CD4-positive, alpha-beta T cell treated with Interferon gamma for 1 hour (primary cell): ENCODE results near the gene LHB.
"Not testable (repeated sequence)": the region's sequence is repeated elsewhere in the genome, so short reads cannot be mapped to it uniquely, and the experiment has no call there.

Experiments used
- DNase-seq: peaks from one replicate; pipeline ENCODE4 v3.0.0-alpha.2; 2020

The LHB gene

DNA sequence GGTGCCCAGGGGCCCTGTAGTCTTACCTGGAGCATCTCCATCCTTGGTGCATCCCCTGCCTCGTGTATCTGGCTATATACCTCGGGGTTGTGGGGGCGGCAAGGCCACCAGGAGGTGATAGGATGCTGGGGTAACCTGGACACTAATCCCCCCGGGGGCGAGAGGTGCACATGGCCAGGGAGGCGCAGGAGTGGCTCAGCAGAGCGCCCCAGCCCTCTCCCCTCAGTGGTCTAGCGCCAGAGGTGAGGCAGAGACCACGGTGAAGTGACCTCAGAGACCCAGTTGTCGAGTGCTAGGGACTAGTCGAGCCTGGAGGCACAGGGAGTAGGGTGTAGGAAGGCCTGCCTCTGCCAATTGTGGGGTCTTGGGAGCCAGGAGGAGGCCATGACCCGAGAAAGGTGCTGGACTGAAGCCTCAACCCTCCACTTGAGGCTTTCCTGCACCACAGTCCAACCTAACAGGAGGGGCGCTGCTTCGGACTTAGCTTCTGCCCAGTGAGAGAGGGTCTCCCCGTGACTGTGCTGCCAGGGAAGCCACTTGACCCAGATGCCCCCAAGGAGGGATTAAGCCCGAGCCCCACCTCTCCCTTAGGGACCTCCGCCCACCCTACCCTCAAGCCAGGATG lies at the start of gene LHB:
Gene LHB, minus strand, starts transcription at position 51 of the 625 bp plus-strand sequence. Its CDS starts 10 bp downstream, at position 41.
- DNase-seq = no peak

DNA sequence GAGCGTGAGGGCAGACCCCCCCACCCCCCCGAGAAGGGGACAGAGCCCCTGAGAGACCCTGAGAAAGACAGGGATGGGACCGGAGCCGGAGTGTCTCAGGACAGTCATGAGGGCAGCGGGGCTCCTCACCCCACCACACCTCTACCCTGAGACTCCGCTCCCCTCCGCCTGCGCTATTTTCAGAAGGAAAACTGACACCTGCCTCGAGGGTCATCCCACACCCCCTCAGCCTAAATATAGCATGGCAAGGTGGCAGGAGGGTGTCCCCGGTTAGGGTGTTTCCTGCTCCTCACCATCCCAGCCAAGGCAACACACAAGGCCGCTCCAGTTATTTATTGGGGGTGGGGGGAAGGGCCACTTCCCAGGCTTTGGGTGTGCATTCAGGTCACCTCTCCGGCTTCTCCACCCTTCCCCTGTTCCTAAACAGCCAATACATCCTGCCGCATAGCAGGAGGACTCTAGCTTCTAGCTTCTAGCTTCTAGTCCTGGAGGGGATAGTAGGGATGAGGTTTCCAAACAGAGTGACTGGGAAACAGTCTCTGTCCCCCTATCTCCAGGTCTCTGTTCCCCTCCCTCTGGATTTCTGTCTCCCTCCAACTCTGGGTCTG lies 49.1 kb upstream of the LHB start:
- no peak for DNase-seq

DNA sequence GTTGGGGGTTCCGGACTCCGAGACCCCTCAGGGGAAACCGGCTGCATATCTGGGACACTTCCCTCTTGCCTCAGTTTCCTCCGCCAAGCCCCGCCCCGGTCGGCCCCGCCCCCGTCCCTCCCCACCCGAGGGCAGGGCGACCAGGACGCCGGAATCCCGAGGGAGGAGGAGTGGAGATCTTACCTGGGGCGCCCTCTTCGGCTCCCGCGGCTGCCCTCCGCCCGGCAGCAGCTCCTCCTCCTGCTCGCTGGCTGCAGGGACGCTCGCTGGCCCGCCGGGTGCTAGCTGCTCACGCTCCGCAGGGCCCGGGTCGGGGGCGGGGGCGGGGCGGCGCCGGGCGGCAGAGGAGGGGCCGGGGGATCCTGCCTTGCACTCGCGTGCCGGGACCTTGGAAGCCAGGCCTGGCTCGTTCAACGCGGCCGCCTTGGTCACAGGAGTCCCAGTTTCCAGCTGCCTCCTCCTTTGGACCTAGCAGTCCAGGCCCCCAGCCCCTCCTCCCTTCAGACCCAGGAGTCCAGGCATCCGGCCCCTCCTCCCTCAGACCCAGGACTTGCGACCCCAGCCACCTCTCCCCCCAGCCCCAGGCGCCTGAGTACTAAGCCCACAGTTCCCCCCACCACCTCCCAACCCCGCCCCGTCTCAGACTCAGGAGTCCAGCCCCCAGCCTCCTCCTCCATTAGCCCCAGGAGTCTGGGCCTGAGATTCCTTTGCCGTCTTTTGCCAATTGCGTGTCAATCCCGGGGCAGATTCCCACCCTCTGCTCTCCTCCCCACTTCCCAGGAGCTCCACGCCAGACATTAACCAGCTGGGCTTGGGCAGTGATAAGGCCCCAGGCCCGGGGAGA lies 48.1 kb upstream of the LHB start, which contains the start of gene NTF4:
Gene NTF4, minus strand, starts transcription at position 51 of the 844 bp plus-strand sequence. CDS start 2,821 bp downstream, outside the sequence.
- no peak for DNase-seq

DNA sequence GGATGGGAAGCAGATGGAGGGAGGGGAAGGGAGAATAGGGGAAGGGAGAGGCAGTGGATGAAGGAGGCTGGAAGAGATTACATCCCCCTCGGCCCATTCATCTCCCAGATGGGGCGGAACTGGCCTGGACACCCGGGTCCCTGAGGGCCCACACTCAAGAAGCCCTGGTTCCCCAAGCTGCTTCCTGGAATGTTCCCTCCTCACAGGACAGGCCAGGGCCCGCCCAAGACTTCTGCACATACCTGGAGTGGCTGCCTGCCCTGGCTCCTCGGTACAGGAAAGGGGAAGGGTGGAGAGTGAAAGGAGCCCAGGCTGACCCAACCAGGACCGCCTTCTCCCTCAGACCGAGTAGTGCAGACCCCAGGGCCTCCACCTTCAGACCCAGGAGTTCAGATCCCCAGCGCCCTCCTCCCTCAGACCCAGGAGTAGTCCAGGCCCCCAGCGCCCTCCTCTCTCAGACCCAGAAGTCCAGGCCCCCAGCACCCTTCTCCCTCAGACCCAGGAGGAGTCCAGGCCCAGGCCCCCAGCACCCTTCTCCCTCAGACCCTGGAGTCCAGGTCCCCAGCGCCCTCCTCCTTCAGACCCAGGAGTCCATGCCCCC lies 47.2 kb upstream of the LHB start:
- no peak for DNase-seq

DNA sequence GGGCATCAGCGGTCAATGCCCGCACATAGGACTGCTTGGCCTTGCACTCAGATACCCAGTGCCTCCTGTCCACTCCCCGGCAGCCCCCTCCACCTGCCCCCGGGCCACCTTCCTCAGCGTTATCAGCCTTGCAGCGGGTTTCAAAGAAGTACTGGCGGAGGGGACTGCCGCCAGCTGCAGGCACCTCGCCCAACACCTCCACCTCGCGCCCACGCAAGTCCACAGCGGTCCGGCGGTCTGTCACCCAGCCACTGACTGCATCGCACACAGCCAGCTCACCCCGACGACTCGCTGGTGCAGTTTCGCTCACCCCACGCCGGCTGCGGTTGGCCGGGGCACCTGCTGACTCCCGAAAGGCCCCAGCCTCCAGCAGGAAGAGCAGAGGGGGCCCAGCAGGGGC lies 44.6 kb upstream of the LHB start:
- DNase-seq = no peak

DNA sequence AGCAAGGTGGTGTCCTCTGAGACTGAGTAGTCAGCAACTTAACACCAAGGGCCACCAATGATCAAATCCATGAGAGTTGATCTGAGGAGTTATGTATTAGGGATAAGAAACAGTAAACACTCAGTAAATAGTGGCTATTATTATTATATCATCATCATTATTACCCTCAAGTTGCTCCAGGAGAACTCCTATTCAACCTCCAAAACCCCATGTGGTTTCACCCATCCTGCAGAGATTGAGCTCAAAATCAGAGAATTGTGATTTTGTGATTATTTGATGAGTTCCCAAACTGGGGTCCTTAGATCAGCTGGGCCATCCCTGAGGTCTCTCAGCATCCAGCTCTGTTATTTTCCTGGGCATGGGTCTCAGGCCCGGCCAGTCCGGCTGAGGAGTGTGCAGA lies 44.1 kb upstream of the LHB start:
- no peak for DNase-seq

DNA sequence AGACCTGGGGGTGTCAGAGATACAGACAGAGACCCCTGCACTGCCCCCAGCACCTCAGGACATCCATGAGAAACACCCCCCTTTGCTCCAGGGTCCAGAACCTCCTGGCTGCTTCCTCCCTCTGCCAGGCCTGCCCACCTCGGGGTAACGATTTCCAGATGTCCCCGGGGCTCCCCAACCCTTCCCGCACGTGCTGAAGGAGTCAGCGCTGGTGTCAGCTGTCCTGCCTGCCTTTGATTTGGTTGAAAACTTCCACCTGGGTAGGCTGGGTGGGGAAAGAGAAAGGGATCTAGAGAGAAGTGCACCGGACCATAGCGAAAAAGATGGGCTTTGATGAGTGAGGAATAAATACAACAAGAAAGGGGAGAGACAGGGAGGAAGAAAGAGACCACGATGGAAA lies 42.2 kb upstream of the LHB start:
- no peak for DNase-seq

DNA sequence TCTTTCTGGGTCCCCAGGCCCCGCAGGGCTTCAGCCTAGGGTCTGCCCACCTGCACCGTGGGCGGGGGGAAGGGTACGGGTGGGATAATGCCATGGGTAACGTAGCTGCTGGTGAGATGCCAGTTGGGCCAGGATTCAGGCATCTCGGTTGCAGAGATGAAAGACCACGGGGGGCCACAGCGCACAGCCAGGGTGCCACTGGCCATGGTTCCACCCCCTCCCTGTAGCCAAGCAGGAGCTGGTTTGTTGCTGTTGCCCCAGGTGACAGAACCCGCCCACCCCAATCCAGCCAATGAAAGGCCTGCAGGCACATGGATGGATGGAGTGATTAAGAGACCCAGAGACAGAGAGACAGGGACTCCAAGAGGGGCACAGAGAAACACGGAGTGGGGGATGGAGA lies 41.7 kb upstream of the LHB start:
- DNase-seq = no peak

DNA sequence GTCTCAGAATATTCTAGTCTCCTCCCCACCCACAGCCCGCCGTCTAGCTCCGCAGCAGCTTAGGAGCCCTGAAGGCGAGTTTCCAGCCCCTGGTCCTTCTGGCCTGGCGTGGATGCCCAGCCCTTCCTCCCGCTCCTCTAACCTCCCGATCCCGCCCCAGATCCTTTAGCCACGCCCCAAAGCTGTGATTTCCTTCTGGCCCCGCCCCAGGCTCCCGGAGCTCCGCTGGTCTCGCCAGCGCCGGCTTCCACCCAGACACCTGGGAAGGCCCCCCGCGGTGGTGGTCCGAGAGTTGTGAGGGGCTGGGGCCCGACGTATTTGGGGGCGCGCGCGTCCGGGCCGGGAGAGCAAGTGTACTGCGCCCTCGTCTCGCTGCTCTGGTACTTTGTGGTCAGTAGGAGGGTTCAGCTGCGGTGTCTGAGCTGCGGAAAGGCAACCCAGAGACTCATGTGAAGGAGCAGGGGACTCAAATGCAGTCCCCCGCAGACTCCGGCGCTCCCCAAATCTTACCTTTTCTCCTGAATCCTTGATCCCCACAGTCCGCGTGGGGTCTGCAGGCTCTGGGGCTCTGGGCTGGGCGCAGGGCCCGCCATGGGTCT lies 40.8 kb upstream of the LHB start, which contains the start of gene CGB7:
Gene CGB7, minus strand, starts transcription at position 114 of the 599 bp plus-strand sequence. CDS start 2,374 bp downstream, outside the sequence.
- DNase-seq = peak; percentile 24

DNA sequence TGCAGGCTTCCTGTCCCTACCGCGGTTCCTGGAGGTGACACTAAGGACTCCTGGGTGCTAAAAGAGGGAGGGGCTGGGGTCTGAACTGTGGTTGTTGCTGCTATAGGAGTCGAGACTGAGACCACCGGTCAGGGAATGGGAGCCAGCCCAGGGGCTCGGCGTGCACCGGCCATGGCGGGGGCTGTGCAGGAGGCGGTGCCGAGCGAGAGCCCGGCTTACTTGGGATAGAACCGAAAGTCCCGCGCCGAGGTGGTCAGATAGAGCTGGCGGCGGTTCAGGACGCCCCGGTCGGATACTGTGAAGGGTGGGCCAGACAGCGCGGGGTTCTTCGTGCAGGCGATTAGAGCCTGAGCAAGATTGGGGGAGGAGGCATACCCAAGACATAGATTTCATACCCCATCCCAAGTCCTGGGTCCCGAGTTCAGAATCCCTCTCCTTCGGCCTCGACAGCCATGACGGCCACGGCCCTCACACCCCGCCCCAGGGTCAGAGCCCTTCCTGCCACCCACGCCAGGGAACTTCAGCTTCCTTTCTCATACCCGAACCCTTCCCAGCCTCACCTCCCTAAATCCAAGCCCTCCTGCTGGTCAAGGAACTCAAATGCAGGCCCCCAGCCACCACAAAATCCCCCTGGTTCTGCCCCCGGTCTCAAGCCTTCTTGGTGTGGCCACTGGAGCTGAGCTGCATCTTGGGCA lies 40.2 kb upstream of the LHB start:
- not testable (repeated sequence) for DNase-seq

DNA sequence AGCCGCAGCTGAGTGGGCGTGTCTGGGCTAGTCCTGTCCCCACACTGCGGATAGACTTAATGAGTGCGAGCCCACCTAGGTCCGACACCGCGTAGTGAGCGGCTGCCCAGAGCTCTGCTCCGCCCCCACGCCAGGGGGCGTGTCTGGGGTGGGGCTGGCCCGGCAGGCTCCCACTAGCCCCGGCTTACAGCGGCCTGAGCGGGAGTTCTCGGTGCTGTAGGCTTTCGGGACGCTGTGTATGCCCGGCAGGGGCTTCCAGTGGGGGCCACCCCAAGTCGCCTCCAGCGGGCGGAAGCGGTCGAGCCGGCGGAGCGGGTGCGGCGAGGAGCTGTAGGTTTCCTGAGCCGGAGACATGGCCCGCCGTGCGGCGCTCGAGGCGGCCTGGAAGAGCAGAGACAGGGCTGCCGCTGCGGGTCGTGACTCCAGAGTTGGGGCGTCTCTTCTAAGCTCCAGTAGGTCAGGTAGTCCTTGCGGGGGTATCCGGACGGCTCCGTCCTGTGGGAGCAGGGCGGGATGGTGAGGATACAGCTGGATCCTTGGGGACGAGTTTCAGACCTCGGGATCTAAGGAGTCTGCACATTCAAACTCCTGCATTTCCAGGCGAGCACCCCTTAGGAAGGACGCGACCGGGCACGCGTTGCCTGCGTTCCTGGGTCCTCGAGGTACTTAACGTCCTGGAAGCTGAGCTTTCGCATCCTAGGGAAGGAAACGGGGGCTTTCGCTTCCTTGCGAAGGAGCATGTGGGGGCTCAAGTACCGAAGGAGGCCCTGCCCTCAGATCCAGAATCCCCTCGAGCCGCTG lies 39.4 kb upstream of the LHB start:
- peak; percentile 30 for DNase-seq

DNA sequence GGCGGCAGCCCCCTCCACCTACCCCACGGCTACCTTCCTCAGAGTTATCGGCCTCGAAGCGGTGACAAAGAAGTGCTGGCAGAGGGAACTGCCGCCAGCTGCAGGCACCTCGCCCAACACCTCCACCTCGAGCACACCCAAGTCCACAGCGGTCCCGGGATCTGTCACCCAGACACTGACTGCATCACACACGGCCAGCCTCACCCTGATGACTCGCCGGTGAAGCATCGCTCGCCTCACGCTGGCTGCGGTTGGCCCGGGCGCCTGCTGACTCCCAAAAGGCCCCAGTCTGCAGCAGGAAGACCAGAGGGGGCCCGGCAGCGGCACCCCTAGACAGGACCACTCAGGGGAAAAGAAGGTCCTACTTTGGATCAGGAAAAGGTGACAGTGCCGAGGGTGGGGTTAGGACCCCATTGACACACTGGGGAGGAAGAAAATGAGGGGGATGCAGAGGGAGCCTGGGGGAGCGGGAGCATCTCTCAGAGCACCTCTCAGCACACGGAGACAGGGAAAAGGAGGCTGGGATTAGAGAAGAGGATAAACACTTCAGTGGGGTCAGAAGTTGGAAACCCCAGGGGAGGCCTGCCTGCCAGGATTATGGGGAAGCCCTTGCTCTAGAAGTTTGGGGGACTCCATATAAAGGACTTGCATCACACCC lies 33.6 kb upstream of the LHB start:
- DNase-seq = not testable (repeated sequence)

DNA sequence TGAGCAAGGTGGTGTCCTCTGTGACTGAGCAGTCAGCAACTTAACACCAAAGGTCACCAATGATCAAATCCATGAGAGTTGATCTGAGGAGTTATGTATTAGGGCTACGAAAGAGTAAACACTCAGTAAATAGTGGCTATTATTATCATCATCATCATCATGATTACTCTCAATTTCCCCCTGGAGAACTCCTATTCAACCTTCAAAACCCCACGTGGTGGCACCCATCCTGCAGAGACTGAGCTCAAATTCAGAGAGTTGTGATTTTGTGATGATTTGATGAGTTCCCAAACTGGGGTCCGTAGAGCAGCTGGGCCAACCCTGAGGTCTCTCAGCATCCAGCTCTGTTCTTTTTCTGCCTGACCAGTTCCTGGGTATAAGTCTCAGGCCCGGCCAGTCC lies 32.9 kb upstream of the LHB start:
- DNase-seq = not testable (repeated sequence)

DNA sequence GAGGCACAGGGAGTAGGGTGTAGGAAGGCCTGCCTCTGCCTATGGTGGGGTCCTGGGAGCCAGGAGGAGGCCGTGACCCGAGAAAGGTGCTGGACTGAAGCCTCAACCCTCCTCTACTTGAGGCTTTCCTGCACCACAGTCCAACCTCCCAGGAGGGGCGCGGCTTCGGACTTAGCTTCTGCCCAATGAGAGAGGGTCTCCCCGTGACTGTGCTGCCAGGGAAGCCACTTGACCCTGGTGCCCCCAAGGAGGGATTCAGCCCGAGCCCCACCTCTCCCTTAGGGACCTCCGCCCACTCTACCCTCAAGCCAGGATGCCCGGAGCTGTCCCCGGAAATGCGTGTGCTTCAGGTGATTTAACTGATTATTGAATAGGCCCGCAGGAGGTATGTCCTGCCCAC lies 32.1 kb upstream of the LHB start, which contains the start of gene CGB8:
Gene CGB8, minus strand, starts transcription at position 101 of the 400 bp plus-strand sequence. CDS start 372 bp downstream, outside the sequence.
- not testable (repeated sequence) for DNase-seq

DNA sequence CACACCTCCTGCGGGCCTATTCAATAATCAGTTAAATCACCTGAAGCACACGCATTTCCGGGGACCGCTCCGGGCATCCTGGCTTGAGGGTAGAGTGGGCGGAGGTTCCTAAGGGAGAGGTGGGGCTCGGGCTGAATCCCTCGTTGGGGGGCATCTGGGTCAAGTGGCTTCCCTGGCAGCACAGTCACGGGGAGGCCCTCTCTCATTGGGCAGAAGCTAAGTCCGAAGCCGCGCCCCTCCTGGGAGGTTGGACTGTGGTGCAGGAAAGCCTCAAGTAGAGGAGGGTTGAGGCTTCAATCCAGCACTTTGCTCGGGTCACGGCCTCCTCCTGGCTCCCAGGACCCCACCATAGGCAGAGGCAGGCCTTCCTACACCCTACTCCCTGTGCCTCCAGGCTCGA lies 26.7 kb upstream of the LHB start, which contains the start of gene CGB5:
Gene CGB5, plus strand, starts transcription at position 301 of the 400 bp plus-strand sequence. CDS start 362 bp downstream, outside the sequence.
- not testable (repeated sequence) for DNase-seq

DNA sequence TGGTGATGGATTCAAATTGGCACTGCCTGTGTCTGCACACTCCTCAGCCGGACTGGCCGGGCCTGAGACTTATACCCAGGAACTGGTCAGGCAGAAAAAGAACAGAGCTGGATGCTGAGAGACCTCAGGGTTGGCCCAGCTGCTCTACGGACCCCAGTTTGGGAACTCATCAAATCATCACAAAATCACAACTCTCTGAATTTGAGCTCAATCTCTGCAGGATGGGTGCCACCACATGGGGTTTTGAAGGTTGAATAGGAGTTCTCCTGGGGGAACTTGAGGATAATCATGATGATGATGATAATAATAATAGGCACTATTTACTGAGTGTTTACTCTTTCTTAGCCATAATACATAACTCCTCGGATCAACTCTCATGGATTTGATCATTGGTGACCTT lies 25.8 kb upstream of the LHB start:
- not testable (repeated sequence) for DNase-seq

DNA sequence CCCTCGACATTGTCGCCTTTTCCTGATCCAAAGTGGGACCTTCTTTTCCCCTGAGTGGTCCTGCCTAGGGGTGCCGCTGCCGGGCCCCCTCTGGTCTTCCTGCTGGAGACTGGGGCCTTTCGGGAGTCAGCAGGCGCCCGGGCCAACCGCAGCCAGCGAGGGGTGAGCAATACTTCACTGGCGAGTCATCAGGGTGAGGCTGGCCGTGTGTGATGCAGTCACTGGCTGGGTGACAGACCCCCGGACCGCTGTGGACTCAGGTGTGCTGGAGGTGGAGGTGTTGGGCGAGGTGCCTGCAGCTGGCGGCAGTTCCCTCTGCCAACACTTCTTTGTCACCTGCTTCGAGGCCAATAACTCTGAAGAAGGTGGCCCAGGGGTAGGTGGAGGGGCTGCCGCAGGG lies 25.3 kb upstream of the LHB start:
- no peak for DNase-seq

DNA sequence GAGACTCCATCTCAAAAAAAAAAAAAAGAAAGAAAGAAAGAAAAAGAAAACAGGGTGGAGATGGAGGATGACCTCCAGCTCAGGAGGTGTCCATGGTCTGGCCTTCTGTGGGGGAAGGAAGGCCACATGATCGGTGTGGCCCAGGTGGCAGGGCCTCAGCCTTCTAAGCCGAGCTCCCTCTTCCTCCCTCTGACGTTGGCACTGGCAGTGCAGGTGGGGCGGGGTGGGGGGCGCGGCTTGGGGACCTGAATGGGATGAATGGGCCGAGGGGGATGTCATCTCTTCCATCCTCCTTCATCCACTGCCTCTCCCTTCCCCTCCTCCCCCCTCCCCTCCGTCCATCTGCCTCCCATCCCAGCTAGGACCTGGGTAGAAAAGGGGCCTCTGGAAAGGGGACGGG lies 22.8 kb upstream of the LHB start:
- DNase-seq = not testable (repeated sequence)

DNA sequence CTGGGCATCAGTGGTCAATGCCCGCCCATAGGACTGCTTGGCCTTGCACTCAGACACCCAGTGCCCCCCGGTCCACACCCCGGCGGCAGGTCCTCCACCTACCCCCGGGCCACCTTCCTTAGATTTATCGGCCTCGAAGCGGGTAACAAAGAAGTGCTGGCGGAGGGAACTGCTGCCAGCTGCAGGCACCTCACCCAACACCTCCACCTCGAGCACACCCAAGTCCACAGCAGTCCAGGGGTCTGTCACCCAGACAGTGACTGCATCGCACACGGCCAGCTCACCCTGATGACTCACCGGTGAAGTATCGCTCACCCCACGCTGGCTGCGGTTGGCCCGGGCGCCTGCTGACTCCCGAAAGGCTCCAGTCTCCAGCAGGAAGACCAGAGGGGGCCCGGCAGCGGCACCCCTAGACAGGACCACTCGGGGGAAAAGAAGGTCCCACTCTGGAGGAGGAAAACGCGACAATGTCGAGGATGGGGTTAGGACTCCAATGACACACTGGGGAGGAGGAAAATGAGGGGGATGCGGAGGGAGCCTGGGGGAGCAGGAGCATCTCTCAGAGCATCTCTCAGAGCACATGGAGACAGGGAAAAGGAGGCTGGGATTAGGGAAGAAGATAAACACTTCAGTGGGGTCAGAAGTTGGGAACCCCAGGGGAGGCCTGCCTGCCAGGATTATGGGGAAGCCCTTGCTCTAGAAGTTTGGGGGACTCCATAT lies 21.8 kb upstream of the LHB start:
- not testable (repeated sequence) for DNase-seq

DNA sequence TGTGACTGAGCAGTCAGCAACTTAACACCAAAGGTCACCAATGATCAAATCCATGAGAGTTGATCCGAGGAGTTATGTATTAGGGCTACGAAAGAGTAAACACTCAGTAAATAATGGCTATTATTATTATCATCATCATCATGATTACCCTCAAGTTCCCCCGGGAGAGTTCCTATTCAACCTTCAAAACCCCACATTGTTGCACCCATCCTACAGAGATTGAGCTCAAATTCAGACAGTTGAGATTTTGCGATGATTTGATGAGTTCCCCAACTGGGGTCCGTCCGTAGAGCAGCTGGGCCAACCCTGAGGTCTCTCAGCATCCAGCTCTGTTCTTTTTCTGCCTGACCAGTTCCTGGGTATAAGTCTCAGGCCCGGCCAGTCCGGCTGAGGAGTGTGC lies 21.2 kb upstream of the LHB start:
- DNase-seq = not testable (repeated sequence)
